Urinary bladder (tissue), 4 donors: ENCODE results near the gene PLD4. TPM values are rescaled to one million over a fixed set of nuclear protein-coding genes. Genes with fewer than 3 reads are reported as not detected.

Experiments used
- DNase-seq: peaks from one replicate; pipeline ENCODE4 v3.0.0-alpha.2; 2015; ENCODE audit errors: extremely low spot score
- H3K27ac ChIP-seq: one replicate; pipeline ENCODE4 v1.5.1; 2013; ENCODE audit warnings: low read depth, mild to moderate bottlenecking, moderate library complexity
- H3K36me3 ChIP-seq: one replicate; pipeline ENCODE4 v1.6.1; 2013; ENCODE audit warnings: mild to moderate bottlenecking, moderate library complexity; ENCODE audit not compliant: insufficient read depth
- H3K4me1 ChIP-seq: one replicate; pipeline ENCODE4 v1.6.1; 2013; ENCODE audit warnings: mild to moderate bottlenecking, moderate library complexity; ENCODE audit not compliant: insufficient read depth
- H3K4me3 ChIP-seq: one replicate; pipeline ENCODE4 v1.5.1; 2013; ENCODE audit warnings: low read depth, low read length
- WGBS: extraction: QIAGEN DNeasy Blood & Tissue Kit; methylation state at CpG from one replicate; pipeline ENCODE4 v1.1.7; 2013; 5-methylcytosine and 5-hydroxymethylcytosine counted together
- polyA plus RNA-seq: library from polyadenylated mRNA; stranded (reverse); fragments of 200-250 nt; gene quantifications from one replicate; pipeline ENCODE4 v1.2.3, GENCODE V29; 2013
- total RNA-seq: library from RNA; depleted of rRNA; stranded (reverse); fragments of >200 nt; gene quantifications from one replicate; pipeline ENCODE4 v1.2.3, GENCODE V29; 2014
- donor health status: healthy with polysubstance abuse.
- donor health status: healthy.

Gene PLD4
- total and polyA plus RNA-seq, 2 donors = 0.42 to 6.8 TPM

DNA sequence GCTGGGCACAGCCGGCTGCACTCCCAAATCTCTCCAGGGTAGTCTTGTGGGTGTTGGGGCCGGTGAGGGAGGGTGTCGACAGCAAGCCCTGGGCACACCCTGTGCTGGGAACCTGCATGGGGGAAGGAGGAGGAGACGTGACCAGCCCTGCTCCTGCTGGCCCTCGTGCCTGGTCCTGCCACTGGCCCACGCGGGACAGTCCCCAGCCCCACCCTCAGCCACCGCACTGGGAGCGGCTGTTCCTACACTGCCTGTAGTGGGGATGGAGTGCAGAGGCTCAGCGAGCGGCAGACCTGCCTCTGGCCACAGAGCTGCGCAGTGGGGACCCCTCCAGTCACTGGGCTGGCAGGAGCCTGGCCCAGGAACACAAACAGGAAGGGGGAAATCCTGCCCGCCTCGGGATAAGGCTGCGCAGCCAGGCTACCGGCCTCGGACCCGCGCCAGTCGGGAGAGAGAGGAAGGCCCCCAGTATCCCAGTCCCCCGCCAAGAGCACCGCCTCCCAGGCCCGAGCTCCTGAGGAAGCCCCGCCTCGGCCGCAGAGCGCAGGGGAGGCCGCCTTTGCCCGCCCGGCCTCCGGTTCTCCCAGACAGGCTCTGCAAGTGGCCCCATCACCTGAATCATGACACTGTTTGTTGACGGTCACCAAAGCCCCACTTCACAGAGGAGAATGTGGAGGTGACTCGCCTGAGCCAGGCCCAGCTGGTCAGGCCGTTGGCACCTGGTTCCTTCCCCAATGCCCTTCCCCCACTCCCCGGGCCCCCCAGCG is 42.9 kb downstream of the PLD4 start:
- Histone ChIP-seq H3K27ac (peak overlapping the region; percentile 66), H3K36me3 (no peaks in the 10 kb centered on the region), H3K4me1 (peaks cover 3% of the 10 kb centered on the region), H3K4me3 (peak overlapping the region; percentile 16)
- no peak for DNase-seq
- WGBS = under 1% methylated on average over 36 of the region's 36 CpGs

DNA sequence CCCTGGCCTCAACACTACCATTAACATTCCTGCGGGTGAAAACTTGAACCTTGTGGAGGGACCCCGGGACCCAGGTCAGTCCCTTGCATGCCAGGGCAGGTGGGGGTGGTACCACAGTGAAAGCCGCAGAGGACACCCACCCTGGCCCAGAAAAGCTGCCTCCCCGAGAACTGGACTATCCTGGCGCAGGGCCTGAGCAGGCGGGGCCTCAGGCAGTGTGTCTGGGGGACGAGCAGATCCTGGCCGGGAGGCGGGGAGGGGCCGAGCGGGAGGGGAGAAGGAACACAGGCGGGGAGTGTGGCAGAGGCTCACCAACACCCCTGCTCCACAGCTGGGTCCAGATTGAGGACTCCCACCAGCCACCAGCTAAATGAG is 43.5 kb downstream of the PLD4 start:
- WGBS = 4% methylated on average over 12 of the region's 12 CpGs
- no peak for DNase-seq
- peak overlapping the region; percentile 66 for H3K27ac ChIP-seq
- peaks cover 3% of the 10 kb centered on the region for H3K4me1 ChIP-seq
- no peaks in the 10 kb centered on the region for H3K36me3 ChIP-seq
- H3K4me3 ChIP-seq = peak overlapping the region; percentile 16

DNA sequence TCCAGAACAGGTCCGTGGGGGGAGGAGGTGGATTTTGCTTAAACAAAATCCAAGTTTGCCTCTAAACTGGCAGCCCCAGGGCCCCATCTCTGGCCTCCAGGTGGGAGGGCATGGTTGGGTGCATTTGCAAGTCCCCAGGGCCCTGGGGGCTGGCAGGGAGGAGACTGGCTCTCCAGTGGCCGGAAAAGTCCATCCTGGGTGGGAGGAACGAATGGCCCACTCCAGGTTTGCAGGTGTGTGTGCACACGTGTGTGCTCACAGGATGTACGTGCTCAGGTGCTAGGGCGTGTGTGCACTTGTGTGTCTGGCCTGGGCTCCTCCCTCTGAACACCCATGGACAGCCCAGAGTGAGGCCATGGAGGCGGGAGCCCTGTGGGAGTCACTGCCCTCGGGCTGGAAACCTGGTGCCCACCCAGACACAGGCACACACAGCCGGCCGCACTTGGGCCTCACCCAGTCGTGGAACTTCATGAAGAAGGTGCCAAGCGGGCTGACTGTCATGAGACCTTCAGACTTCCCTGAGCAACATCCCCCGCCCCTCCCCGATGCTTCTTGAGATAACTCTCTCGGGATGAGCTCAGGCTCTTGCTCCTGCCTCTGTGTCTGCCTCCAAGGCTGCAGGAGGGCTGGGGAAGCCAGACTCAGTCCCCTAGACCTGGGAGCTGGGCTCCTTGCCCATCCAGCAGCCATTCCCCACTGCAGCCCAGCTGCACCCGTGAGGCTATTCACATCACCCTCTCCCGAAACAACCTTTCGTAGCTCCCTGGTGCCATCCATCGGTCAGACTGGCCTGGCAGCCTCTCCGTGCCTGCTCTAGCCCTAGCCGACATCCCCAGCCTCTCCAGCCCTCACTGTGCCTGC is 44.1 kb downstream of the PLD4 start:
- WGBS = 31% methylated on average over 21 of the region's 21 CpGs
- no peak overlapping the region for H3K27ac ChIP-seq
- H3K4me3 ChIP-seq = no peak overlapping the region
- peaks cover 3% of the 10 kb centered on the region for H3K4me1 ChIP-seq
- no peak for DNase-seq
- no peaks in the 10 kb centered on the region for H3K36me3 ChIP-seq

DNA sequence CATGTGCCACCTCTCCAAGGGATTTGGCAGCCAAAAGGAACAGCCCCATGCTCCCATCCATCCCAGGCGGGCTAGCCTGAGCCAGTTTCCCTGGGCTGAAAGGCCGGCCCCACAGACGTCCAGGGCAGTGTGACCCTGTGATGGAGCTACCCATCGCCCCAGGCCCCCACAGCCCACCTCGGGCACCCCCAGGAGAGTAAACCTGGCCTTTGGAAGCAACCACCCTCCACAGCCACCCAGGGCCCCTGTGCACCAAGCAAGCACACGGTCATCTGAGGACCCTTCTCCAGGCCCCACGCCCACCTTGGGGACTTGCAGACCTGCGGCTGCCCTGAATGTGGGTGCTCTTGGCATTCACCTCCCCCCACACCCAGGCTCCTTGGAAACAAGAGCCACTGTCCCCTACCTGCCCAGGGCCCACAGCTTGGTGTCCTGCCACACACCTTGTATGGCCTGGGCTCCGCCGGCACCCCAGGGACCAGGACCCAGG is 45.1 kb downstream of the PLD4 start:
- DNase-seq = no peak
- Histone ChIP-seq H3K36me3 (no peaks in the 10 kb centered on the region), H3K4me3 (peak overlapping the region; percentile 3), H3K27ac (peak overlapping the region; percentile 64), H3K4me1 (peaks cover 3% of the 10 kb centered on the region)
- WGBS = 84% methylated on average over 10 of the region's 10 CpGs

DNA sequence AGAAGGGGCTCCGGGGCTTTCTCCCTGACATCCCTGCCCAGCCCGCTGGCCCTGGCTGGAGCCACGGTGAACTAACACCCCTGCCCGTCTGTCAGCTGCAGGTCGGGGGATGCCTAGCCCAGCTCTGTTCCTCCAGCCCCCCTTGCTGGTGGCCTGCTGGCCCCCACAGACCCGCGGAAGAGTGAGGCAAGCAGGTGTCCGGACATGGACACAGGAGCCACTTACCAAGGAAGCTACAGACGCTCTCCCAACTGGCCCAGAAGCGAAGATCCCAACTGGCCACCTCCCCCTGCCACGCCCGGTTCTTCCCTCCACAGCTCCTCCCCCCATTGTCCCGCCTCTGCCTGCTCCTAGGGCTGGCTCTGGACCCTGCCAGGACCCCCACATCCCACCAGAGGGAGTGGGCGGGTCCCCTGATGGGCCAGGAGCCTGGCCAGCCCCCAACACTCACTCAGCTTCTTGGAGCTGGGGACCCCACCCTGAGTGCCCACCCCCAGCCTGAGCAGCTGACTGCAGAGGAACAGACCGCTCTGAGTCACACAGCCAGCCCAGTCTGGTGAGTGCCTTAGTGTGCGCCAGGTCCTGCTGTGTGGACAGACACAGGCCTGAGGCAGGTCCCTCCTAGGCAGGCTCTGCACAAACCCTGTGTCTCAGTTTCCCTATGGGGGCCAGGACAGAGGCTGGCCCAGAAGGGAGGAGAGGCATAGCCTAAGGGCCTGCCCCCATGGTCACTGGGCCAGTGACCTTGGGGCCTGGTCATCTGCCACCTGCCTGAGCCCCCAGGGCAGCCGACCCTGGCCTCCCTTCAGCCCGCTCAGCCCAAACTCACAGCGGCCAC is 45.8 kb downstream of the PLD4 start:
- Histone ChIP-seq H3K4me1 (peaks cover 3% of the 10 kb centered on the region), H3K36me3 (no peaks in the 10 kb centered on the region), H3K27ac (peak overlapping the region; percentile 64), H3K4me3 (peak overlapping the region; percentile 3)
- 55% methylated on average over 19 of the region's 19 CpGs for WGBS
- no peak for DNase-seq

DNA sequence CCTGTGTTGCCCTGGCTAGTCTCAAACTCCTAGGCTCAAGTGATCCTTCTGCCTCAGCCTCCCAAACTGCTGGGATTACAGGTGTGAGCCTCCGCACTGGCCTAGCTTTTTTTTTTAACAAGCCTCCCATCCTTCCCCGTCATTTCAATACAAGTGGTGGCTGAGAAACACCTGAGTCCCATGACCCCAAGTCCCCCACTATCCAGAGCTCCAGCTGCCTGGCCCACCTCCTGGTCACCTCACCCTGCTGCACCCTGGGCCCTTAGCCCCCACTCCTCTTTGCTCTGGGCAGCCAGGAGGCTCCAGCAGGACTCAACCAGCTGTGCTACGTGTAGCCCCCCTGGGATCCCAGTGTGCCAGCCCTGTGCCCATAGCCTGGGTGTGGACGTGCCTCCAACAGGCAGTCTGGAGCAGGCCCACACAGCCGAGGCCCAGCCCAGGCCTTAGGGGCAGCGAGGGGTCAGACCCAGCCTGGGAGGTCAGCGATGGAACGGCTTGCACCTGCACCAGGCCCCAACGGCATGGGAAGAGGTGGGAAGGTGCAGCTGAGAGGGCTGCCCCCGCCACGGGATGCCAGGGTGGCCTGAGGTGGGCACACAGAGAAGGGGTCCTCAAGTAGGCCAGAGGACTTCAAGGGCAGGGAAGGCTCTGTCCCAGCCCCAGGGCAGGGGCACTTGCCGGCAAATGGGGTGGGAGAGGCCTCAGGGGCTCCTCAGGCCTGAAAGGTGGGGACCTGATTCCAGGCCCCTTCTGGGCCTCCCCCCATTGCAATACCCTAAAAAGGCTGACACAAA is 47.0 kb downstream of the PLD4 start:
- 93% methylated on average over 12 of the region's 12 CpGs for WGBS
- peaks cover 3% of the 10 kb centered on the region for H3K4me1 ChIP-seq
- DNase-seq = no peak

DNA sequence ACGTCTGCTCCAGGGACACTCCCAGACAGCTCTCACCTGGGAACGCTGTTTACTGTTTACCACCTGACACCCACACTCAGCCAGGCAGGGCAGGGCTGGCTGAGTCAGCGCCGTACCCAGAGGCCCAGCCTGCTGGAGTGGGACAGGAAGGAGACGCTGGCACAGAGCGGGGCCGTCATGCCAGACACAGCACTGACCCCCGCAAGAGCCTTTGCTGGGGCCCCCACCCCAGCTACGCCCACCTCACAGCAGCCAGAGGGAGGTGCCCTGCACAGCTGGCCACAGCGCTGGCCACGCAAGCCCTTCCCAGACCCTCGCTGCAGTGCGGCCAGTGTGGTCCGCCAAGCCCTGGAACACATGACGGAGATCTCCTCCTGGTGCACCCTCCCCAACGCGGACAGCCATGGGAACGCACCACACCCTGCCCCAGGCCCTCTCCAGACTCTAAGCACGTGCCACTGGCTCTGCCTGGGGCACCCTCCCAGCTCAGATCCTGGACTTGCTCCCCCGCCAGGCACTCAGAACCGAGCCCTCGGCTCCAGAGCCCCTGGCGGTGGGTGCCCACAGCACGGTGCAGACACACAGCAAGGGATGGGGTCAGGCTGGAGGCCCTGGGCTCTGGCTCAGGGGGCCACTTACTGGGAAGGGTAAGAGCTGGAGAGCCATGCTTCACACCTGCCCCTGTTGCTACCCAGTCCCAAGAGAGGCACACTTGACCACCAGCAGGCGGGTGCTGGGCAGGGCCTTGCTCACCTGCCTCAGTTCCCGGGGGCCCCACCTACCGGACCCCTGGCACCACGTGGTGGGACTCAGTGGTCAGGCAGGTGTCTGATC is 47.8 kb downstream of the PLD4 start:
- DNase-seq = no peak
- H3K4me3 ChIP-seq = no peak overlapping the region
- no peaks in the 10 kb centered on the region for H3K4me1 ChIP-seq
- peak overlapping the region; percentile 87 for H3K27ac ChIP-seq
- no peaks in the 10 kb centered on the region for H3K36me3 ChIP-seq
- 49% methylated on average over 28 of the region's 28 CpGs for WGBS

More for the DNA sequence above, 47.0 kb downstream of the PLD4 start:
- no peak overlapping the region for H3K4me3 ChIP-seq
- H3K27ac ChIP-seq = peak overlapping the region; percentile 46
- no peaks in the 10 kb centered on the region for H3K36me3 ChIP-seq

DNA sequence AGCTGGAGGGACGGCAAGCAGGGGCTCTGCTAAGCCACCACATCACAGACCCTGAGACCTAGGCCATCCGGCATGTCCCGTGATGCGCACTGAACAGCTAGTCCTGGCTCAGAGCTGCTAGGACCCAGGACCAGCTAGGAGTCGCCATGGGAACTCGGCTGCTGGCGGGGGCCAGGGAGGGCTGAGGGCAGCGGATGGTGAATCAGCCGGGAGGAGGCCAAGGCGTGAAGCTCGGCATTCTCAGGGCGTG is 48.4 kb downstream of the PLD4 start:
- WGBS = 20% methylated on average over 12 of the region's 12 CpGs
- peak overlapping the region; percentile 87 for H3K27ac ChIP-seq
- DNase-seq = no peak
- H3K4me1 ChIP-seq = no peaks in the 10 kb centered on the region
- no peak overlapping the region for H3K4me3 ChIP-seq
- no peaks in the 10 kb centered on the region for H3K36me3 ChIP-seq

DNA sequence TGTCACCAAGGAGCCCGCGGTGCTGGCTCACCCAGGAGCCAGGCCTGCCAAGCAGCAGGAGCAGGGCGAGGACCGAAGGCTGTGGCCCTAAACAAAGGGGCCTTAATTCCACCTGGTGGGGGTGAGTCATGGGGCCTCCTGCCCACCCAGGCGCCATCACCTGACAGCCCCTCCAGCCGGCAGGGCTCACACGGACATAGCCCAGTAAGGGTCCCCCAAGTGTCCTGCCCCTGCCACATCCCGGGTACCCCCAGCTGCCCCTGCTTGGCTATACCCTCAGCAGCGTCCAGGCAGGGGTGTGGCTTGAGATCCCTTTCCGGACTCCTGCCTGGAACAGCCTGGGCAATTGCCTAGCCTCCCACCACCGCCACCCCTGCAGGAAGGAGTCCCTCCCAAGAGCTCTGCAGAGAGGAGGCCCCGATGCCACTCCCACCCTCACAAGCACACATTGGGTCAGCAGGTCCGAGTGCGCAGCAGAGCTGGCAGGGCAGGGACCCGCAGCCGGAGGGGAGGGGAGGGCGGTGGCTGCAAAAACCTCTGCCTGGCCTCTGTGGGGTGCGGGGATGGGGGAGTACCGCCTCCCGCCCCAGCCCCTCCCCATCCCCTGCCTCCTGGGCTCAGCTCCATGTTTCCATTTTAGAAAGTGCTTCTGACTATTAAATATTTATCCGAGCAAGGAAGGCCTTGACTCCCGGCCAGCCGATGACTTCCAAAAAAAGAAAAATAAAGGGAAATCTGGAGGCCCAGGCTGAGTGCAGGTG is 48.9 kb downstream of the PLD4 start:
- no peak for DNase-seq
- Histone ChIP-seq H3K4me1 (no peaks in the 10 kb centered on the region), H3K4me3 (no peak overlapping the region), H3K27ac (peak overlapping the region; percentile 75), H3K36me3 (no peaks in the 10 kb centered on the region)
- 12% methylated on average over 23 of the region's 23 CpGs for WGBS

DNA sequence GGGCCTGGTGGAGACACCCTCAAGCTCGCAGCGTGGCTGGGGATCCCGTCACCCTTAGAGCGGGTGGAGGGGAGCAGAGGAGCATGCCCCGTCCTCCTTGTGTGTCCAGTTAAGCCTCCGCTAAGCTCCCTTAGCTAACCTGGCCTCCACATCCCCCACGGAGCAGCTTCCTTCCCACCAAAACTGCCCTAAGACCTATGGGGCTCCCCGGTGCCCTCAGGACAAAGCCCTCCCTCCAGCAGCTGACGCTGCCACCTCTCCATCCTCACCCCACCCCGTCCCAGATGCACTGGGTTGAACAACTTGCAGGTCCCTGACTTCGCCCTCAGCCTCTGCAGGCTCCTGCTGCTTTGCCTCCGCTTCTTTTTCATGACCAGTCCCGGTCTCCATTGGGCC is 49.5 kb downstream of the PLD4 start:
- 37% methylated on average over 13 of the region's 13 CpGs for WGBS
- H3K27ac ChIP-seq = no peak overlapping the region
- no peaks in the 10 kb centered on the region for H3K36me3 ChIP-seq
- no peak overlapping the region for H3K4me3 ChIP-seq
- H3K4me1 ChIP-seq = no peaks in the 10 kb centered on the region
- DNase-seq = no peak

DNA sequence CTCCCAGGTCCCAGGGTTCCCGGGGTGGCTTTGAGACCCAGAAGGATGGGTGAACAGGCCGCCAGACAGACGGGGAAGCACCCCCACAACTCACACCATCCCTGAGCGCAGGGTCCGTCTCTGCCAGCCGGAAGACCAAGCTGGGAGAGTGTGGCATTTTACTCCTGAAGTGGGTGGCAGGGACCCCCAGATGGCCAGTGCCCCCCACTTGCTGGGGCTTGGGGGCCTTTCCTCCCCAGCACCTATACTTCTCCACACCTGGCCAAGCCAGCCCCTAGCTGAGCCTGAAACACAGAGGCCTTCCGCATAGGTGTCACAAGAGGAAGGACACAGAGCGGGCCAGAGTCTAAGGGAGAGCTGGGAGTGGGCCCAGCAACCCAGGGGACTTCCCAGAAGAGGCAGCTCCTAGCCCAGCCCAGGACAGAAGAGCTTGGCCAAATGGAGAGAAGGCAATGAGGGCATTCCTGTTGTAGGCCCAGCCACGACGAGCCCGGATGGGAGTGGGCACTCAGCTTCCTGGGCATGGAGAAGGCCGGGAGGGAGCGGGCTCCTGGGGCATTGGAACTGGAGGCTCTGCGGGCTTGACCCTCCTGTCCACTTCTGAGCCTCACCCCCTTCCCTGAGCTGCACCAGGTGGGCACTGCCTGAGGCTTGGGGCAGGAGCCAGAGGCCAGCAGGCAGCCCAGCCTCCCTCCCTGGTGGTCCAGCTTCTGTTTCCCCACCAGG is 50.1 kb downstream of the PLD4 start:
- no peak overlapping the region for H3K4me3 ChIP-seq
- no peaks in the 10 kb centered on the region for H3K4me1 ChIP-seq
- 96% methylated on average over 14 of the region's 14 CpGs for WGBS
- no peak for DNase-seq
- no peak overlapping the region for H3K27ac ChIP-seq
- H3K36me3 ChIP-seq = no peaks in the 10 kb centered on the region
